Panc1 (cell line): ENCODE data around the gene ADAT3. TPM values are rescaled to one million over a fixed set of nuclear protein-coding genes. Genes with fewer than 3 reads are reported as not detected.

ENCODE experiments used
- ATAC-seq: fragments of 200-7000 bp; cut with Tn5 transposase; 2 replicates; pipeline ENCODE4 v1.9.1; 2020; ENCODE audit warnings: mild to moderate bottlenecking, moderate library complexity
- BruUV-seq: library from RNA; stranded (reverse); fragments of 400-500 nt; replicated peaks from 2 replicates; lab custom pipeline; 2021; lab: Mats Ljungman, UMichigan
- CTCF ChIA-PET: fragments of 300-600 bp; sonication (Branson Sonifier 250); formaldehyde crosslinking; loops from one replicate; lab custom pipeline; 2022; ENCODE audit warnings: antibody characterized with exemption; lab: Charles Lee
- POLR2A ChIA-PET: fragments of 300-600 bp; sonication (Branson Sonifier 250); formaldehyde crosslinking; loops from one replicate; lab custom pipeline; 2022; ENCODE audit warnings: antibody characterized with exemption; lab: Charles Lee
- DNase-seq: peaks from one replicate; pipeline ENCODE4 v3.0.0-alpha.2; 2010; ENCODE audit warnings: low read depth, low spot score
- H3K27ac ChIP-seq: 2 replicates; pipeline ENCODE4 v1.5.1; 2011; ENCODE audit warnings: mild to moderate bottlenecking, low read length, inconsistent platforms
- H3K27me3 ChIP-seq: fragments of 200-500 bp; sonication (Bioruptor generic); 2 replicates; pipeline ENCODE4 v1.6.0; 2014; ENCODE audit warnings: low read length, inconsistent platforms; ENCODE audit not compliant: control insufficient read depth, insufficient read depth
- H3K36me3 ChIP-seq: fragments of 200-500 bp; sonication (Bioruptor generic); 2 replicates; pipeline ENCODE4 v1.5.1; 2014; ENCODE audit warnings: inconsistent platforms, mild to moderate bottlenecking, low read length, moderate library complexity; ENCODE audit not compliant: control insufficient read depth, insufficient read depth
- H3K4me1 ChIP-seq: 2 replicates; pipeline ENCODE4 v1.5.1; 2011; ENCODE audit warnings: inconsistent platforms, mild to moderate bottlenecking, low read length, moderate library complexity; ENCODE audit not compliant: control insufficient read depth, insufficient read depth
- H3K4me3 ChIP-seq, 2 experiments: 2 replicates each; pipeline ENCODE4 v1.5.1; 2011 to 2012; ENCODE audit warnings: low read depth in 2 of 2, low read length in 2 of 2, mild to moderate bottlenecking in 2 of 2, inconsistent platforms in 1 of 2, moderate library complexity in 1 of 2
- H3K9me3 ChIP-seq: fragments of 200-500 bp; sonication (Bioruptor generic); 2 replicates; pipeline ENCODE4 v1.5.1; 2014; ENCODE audit warnings: low read depth, mild to moderate bottlenecking, inconsistent platforms, low read length, moderate library complexity; ENCODE audit not compliant: control insufficient read depth, insufficient read depth
- POLR2AphosphoS5 ChIP-seq: IDR thresholded peaks from 2 replicates; pipeline ENCODE4 v1.6.1; 2012; ENCODE audit warnings: mild to moderate bottlenecking, low read depth, low read length, moderate library complexity
- SIN3A ChIP-seq: IDR thresholded peaks from 2 replicates; pipeline ENCODE4 v1.6.1; 2012; ENCODE audit warnings: low read depth, mild to moderate bottlenecking, low read length, moderate library complexity, borderline replicate concordance; ENCODE audit not compliant: insufficient read depth
- TCF7L2 ChIP-seq: IDR thresholded peaks from 2 replicates; pipeline ENCODE4 v1.6.1; 2011; ENCODE audit warnings: mild to moderate bottlenecking, low read depth, low read length, inconsistent platforms
- in situ Hi-C: cut with HindIII; loops from 2 replicates; pipeline ENCODE4 v1.10.0; 2016; ENCODE audit warnings: low sequenced_read_pairs, low pct_unique_long_range_greater_than_20kb
- intact Hi-C: fragments of 100-400 bp; cut with micrococcal nuclease; formaldehyde crosslinking; loops from one replicate; pipeline ENCODE4 v1.10.0; 2022; ENCODE audit not compliant: unreplicated experiment
- total RNA-seq: library from RNA; stranded (reverse); gene quantifications from one replicate; pipeline ENCODE4 v1.2.1, GENCODE V29; 2021; ENCODE audit not compliant: unreplicated experiment
- TF ChIP-seq, protein P1 (sequence below): fragments of 450-650 bp; IDR thresholded peaks from 2 replicates; pipeline ENCODE4 v1.5.1; 2017; ENCODE audit warnings: mild to moderate bottlenecking
- TF ChIP-seq, protein P2 (sequence below), 2 experiments: IDR thresholded peaks; 2 replicates each; pipeline ENCODE4 v1.6.1; 2011 to 2012; ENCODE audit warnings: low read depth in 2 of 2, control low read depth in 1 of 2, low read length in 1 of 2, mild to moderate bottlenecking in 1 of 2, moderate library complexity in 1 of 2; ENCODE audit not compliant: insufficient read depth in 1 of 2

The ADAT3 gene
- total RNA-seq, 1 experiment from 2014 or later, result 8.9 TPM

DNA sequence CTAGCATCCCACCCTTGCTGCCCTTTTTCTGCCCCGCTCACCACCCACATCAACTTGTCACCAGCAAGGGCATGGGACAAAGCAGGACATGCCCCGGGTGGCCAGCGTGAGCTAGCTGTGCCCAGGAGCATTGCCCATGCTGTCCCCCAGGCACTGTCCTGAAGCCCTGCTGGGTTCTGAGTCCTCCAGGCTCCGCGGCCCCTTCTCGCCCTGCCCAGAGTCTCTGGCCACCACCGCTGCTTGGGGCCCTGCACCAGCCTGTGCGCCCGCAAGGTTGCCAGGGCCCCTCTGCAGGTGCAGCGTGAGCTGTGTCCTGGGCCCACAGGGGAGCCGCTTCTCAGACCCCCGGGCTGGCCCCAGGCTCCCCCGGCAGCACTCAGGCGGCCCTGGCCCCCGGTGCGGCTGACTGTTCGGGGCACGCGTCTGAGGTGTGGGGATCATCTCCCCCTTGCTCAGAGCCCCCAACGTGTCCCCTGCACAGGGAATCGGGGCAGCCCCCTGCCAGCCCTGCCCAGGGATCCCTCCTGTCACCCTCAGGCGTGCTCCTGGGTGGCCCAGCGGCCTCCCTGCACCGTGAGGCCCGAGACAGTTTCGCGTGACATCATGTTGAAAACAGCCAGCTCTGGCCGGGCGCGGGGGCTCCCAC lies 39.8 kb downstream of the ADAT3 start:
- Histone ChIP-seq H3K9me3 (no peaks in the 10 kb centered on the region), H3K27ac (no peak overlapping the region), H3K36me3 (peaks cover 7% of the 10 kb centered on the region; the same call in 1 of the 2 replicates), H3K4me3 (no peak overlapping the region), H3K27me3 (no peaks in the 10 kb centered on the region), H3K4me1 (peaks cover 11% of the 10 kb centered on the region)
- intact Hi-C loops (no loop called here), in situ Hi-C loops (no loop called here)
- BruUV-seq, result no TSS peak
- ChIA-PET CTCF (no interaction called here), POLR2A (no interaction called here)
- TF ChIP-seq, protein P1, sequence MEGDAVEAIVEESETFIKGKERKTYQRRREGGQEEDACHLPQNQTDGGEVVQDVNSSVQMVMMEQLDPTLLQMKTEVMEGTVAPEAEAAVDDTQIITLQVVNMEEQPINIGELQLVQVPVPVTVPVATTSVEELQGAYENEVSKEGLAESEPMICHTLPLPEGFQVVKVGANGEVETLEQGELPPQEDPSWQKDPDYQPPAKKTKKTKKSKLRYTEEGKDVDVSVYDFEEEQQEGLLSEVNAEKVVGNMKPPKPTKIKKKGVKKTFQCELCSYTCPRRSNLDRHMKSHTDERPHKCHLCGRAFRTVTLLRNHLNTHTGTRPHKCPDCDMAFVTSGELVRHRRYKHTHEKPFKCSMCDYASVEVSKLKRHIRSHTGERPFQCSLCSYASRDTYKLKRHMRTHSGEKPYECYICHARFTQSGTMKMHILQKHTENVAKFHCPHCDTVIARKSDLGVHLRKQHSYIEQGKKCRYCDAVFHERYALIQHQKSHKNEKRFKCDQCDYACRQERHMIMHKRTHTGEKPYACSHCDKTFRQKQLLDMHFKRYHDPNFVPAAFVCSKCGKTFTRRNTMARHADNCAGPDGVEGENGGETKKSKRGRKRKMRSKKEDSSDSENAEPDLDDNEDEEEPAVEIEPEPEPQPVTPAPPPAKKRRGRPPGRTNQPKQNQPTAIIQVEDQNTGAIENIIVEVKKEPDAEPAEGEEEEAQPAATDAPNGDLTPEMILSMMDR, result no peak
- TF ChIP-seq, protein P2, sequence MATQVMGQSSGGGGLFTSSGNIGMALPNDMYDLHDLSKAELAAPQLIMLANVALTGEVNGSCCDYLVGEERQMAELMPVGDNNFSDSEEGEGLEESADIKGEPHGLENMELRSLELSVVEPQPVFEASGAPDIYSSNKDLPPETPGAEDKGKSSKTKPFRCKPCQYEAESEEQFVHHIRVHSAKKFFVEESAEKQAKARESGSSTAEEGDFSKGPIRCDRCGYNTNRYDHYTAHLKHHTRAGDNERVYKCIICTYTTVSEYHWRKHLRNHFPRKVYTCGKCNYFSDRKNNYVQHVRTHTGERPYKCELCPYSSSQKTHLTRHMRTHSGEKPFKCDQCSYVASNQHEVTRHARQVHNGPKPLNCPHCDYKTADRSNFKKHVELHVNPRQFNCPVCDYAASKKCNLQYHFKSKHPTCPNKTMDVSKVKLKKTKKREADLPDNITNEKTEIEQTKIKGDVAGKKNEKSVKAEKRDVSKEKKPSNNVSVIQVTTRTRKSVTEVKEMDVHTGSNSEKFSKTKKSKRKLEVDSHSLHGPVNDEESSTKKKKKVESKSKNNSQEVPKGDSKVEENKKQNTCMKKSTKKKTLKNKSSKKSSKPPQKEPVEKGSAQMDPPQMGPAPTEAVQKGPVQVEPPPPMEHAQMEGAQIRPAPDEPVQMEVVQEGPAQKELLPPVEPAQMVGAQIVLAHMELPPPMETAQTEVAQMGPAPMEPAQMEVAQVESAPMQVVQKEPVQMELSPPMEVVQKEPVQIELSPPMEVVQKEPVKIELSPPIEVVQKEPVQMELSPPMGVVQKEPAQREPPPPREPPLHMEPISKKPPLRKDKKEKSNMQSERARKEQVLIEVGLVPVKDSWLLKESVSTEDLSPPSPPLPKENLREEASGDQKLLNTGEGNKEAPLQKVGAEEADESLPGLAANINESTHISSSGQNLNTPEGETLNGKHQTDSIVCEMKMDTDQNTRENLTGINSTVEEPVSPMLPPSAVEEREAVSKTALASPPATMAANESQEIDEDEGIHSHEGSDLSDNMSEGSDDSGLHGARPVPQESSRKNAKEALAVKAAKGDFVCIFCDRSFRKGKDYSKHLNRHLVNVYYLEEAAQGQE (IDR thresholded peaks at IDR 0.05; ENCODE audit: insufficient read depth in 1 of 2, low read depth in 2 of 2, low read length in 1 of 2), result no peak
- TF ChIP-seq SIN3A (no peak), POLR2AphosphoS5 (no peak), TCF7L2 (no peak)
- ATAC-seq (no peak), DNase-seq (no peak)

DNA sequence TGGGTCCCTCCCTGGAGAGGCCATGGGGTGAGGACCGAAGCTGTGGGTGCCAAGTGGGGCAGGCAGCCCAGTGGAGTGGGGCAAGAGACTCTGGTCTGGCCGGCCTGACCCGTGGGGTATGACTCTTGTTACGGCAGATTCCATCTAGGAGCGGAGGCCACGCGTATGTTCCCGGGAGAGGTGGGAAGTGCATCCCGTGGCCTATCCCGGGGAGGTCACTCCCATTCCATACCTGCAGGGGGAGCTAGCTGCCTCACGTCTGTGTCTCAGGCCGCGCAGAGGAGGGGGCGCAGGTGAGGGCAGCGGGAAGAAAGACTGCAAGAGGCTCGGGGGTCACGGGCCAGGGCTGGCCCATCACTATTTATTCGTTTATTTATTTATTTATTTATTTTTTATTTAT lies 40.7 kb downstream of the ADAT3 start:
- BruUV-seq, result no TSS peak
- DNase-seq (no peak), ATAC-seq (no peak)
- no peak overlapping the region for H3K4me3 ChIP-seq
- no peaks in the 10 kb centered on the region for H3K9me3 ChIP-seq
- H3K36me3 ChIP-seq, result peaks cover 7% of the 10 kb centered on the region; the same call in 1 of the 2 replicates
- TF ChIP-seq, protein P1, result peak; percentile 78; the same call in 1 of the 2 replicates
- TF ChIP-seq, protein P2 (IDR thresholded peaks at IDR 0.05; ENCODE audit: insufficient read depth in 1 of 2, low read depth in 2 of 2, low read length in 1 of 2), result no peak
- TF ChIP-seq POLR2AphosphoS5, result no peak
- no peaks in the 10 kb centered on the region for H3K27me3 ChIP-seq
- in situ Hi-C loops, result no loop called here
- POLR2A ChIA-PET, result interaction anchor here (0.6 to 0.7 kb wide), 2 partner anchors 70 to 293 kb away, joined by 7 to 15 read pairs; no protein-coding TSS in a partner anchor
- H3K4me1 ChIP-seq, result peaks cover 10% of the 10 kb centered on the region; the same call in 1 of the 2 replicates
- H3K27ac ChIP-seq, result no peak overlapping the region
- intact Hi-C loops, result no loop called here
- CTCF ChIA-PET, result interaction anchor here (0.6 to 0.7 kb wide), 2 partner anchors 10 to 121 kb away, joined by 3 to 4 read pairs; no protein-coding TSS in a partner anchor
